ENCODE measurements around the gene OR1J1. TPM values are rescaled to one million over a fixed set of nuclear protein-coding genes. Genes with fewer than 3 reads are reported as not detected.

OR1J1 gene
- total RNA-seq, result not detected in 2 replicates

- no peak for DNase-seq (ENCODE audit: extremely low read depth, low read depth, low spot score)
Observed at GRCh38 chr9:122477826-122478225, at the start of gene OR1J1. Gene OR1J1, minus strand, starts transcription at chr9:122477926. Its CDS starts 0 bp downstream, at chr9:122477926.

- DNase-seq (ENCODE audit: extremely low read depth, low read depth, low spot score), result no peak
Observed at GRCh38 chr9:122527193-122527592, 49.5 kb upstream of the OR1J1 start, which contains the start of gene OR1N1. Gene OR1N1, minus strand, starts transcription at chr9:122527293. Its CDS starts 0 bp downstream, at chr9:122527293.

GRCh38 chr9:122526602-122527001, 48.9 kb upstream of the OR1J1 start:
- no peak for DNase-seq (ENCODE audit: extremely low read depth, low read depth, low spot score)

DNA sequence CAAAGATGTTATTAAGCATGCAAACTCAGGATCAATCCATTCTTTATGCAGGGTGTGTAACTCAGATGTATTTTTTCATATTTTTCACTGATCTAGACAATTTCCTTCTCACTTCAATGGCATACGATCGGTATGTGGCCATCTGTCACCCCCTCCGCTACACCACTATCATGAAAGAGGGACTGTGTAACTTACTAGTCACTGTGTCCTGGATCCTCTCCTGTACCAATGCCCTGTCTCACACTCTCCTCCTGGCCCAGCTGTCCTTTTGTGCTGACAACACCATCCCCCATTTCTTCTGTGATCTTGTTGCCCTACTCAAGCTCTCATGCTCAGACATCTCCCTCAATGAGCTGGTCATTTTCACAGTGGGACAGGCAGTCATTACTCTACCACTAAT, 41.6 kb upstream of the OR1J1 start:
- no peak for DNase-seq (ENCODE audit: extremely low read depth, low read depth, low spot score)

- DNase-seq (ENCODE audit: extremely low read depth, low read depth, low spot score), result no peak
Observed at GRCh38 chr9:122518841-122519240, 41.1 kb upstream of the OR1J1 start, which contains the start of gene OR1J4. Gene OR1J4, plus strand, starts transcription at chr9:122519141. Its CDS starts 0 bp downstream, at chr9:122519141.

DNA sequence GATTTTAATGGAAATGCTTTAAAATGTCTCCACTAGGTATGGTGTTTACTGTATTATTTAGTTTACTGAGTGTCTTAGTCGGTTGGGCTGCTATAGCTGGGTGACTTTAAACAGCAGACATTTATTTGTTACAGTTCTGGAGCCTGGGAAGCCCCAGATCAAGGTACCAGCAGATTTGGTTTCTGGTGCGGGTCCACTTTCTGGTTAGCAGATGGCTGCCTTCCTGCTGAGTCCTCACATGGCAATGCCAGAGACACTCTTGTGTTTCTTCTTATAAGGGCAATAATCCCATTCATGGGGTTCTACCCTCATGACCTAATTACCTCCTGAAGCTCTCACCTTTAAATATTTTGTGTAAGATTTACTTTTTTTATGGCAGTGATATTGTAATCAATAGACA, 40.5 kb upstream of the OR1J1 start:
- no peak for DNase-seq (ENCODE audit: extremely low read depth, low read depth, low spot score)

GRCh38 chr9:122510502-122510901, 32.8 kb upstream of the OR1J1 start, which contains the start of gene OR1J2:
Gene OR1J2, plus strand, starts transcription at chr9:122510802. Its CDS starts 0 bp downstream, at chr9:122510802.
- no peak for DNase-seq (ENCODE audit: extremely low read depth, low read depth, low spot score)

DNA sequence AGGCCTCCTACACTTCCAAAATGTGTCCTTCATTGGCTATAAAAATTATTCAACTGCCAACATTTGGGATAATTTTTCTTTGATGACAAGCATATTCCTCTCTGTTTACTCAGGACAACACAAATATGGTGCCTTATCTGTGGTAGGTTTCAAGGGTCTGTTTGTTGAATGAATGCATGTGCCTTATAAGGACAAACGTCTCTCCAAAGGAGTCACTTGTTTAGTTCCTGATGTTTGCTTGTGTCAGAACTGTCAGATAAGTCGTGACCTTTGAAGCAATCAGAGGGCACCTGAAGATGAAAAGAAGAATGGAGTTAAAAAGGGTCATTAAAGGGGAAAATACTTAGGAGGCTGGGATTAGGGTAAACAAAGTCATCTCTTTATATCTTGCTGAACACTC, 29.2 kb upstream of the OR1J1 start:
- DNase-seq (ENCODE audit: extremely low read depth, low read depth, low spot score), result no peak

DNA sequence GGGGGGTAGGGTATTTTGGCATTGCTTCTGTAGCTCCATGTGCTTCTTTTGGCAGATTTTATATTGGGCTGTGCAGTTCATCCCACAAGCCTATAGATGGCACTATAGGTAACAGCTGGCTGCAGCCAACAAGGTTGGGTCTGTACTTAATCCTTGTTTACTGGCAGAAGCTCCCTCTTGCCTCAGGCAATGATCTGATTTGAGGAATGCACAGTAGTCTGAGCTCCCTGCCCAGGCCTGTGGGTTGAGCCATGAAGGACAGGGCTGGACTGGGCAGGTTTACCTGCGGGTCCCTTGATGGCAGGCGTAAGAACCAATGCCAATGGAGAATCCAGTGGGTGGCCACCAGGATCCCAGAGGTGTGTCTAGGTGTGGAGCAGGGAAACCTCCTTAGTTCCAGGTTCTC, 21.2 kb upstream of the OR1J1 start:
- DNase-seq (ENCODE audit: extremely low read depth, low read depth, low spot score), result no peak

- no peak for DNase-seq (ENCODE audit: extremely low read depth, low read depth, low spot score)
Observed at GRCh38 chr9:122479062-122479461, 1.3 kb upstream of the OR1J1 start.

DNA sequence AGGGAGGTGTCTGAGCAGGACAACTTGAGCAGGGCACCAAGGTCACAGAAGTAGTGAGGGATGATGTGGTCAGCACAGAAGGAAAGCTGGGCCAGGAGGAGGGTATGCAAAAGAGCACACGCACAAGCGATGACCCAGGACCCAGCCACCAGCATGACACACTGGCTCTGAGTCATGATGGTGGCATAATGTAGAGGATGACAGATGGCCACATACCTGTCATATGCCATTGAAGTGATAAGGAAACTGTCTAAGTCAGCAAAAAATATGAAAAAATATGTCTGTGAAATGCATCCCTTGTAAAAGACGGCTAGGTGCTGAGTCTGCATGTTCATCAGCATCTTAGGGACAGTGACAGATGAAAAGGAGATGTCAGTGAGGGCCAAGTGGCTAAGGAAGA, 380 bp downstream of the OR1J1 start:
- DNase-seq (ENCODE audit: extremely low read depth, low read depth, low spot score), result no peak

DNA sequence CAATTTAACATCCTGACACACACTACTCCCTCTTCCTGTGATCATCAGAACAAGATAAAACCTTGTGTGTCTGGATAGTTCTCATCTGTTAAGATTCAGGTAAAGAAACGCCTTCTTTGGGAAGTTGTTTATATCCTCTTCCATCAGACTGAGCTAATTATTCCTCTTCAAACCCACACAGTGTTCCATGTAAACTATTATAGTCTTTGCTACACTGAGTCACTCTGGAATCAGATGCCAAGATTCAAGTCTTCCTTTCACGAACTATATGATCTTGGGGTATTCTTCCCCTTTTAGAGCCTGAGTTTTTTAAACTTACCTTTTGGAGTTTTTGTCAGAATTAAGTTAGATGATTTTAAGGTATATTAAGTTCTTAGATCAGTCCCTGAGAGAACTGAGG, 2.0 kb downstream of the OR1J1 start:
- no peak for DNase-seq (ENCODE audit: extremely low read depth, low read depth, low spot score)

- no peak for DNase-seq (ENCODE audit: extremely low read depth, low read depth, low spot score)
Observed at GRCh38 chr9:122474561-122474960, 3.2 kb downstream of the OR1J1 start.

- DNase-seq (ENCODE audit: extremely low read depth, low read depth, low spot score), result no peak
Observed at GRCh38 chr9:122468735-122469134, 9.0 kb downstream of the OR1J1 start.

GRCh38 chr9:122466456-122466855, 11.3 kb downstream of the OR1J1 start:
- DNase-seq (ENCODE audit: extremely low read depth, low read depth, low spot score), result no peak

- DNase-seq (ENCODE audit: extremely low read depth, low read depth, low spot score), result peak; percentile 87
Observed at GRCh38 chr9:122464633-122465567, 12.8 kb downstream of the OR1J1 start.

- DNase-seq (ENCODE audit: extremely low read depth, low read depth, low spot score), result no peak
Observed at GRCh38 chr9:122463828-122464632, 13.7 kb downstream of the OR1J1 start.

DNA sequence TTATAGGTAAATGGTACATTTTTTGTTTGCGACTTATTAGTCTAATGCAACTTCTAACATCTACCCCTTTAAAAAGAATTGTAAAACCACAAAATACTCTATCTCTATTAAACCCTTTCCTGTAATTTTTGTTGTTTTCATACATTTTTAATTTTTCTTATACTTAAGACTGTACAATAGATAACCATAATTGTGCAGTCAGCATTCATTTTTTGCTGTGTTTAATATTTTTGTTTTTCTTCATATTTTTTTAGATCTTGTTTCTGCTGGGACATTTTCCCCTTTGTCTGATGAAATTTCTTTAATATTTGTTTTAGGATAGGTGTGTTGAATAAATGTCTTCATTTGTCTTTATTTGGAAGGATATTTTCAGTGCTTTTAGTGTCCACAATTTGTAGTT, 19.9 kb downstream of the OR1J1 start:
- no peak for DNase-seq (ENCODE audit: extremely low read depth, low read depth, low spot score)

- DNase-seq (ENCODE audit: extremely low read depth, low read depth, low spot score), result no peak
Observed at GRCh38 chr9:122456123-122456522, 21.6 kb downstream of the OR1J1 start.

DNA sequence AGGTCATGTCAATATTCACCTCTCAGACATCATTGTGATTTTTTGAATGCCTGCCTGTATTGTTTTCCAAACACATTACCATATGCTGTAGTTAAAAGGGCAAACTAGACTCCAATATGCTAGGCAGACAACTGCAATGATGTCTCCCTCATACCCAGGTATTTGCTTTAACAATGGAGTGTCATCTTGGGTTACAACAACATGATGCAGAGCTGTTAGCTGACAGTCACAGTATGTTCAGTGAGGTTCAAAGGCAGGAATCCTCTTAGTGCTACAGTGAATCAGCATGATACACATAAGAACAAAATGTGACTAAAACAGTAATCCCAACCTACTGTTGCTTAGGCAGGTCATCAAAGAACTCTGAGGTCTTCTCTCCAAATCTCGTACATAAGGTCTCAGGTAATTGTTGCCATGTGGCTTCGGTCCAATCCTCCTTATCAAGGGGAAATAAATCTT, 24.0 kb downstream of the OR1J1 start:
- DNase-seq (ENCODE audit: extremely low read depth, low read depth, low spot score), result no peak

DNA sequence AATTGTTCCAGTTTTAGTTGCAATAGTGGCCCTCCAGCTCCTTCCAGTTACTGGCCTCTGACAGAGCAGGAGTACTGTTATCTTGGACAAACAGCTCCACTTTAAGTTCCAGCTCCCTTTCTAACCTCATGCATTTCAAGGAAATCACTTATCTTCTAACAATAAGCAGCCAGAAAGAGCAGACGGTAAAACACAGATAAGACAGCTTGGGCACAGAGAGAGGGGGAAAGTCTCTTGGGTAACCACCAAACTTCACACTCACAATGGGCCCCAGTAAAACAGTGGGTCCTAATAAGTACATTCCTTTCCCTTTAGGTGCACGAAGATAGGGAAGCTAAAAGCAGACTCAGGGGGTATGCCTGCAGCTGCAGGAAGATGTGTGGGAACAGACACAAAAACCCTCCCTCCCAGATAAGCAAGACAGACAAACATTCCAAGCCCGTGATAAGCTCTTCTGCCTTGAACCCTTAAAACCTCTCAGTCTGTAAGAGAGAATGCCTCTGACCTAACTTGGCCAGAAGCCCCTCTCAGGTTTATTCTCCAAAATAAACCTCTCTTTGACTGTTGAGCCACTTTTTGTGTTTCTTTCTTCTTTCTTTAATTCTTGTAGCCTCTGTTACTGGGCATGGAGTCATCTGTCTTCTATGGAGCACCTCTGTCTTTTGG, 30.8 kb downstream of the OR1J1 start:
- no peak for DNase-seq (ENCODE audit: extremely low read depth, low read depth, low spot score)
